Measurements from ENCODE around the gene STRN3. TPM values are rescaled to one million over a fixed set of nuclear protein-coding genes. Genes with fewer than 3 reads are reported as not detected.
"Not testable (repeated sequence)": the region's sequence is repeated elsewhere in the genome, so short reads cannot be mapped to it uniquely, and the experiment has no call there.

Gene STRN3
- polyA plus RNA-seq, 1 donor from 2014 or later = 4.9 TPM

- Mint-ChIP-seq H3K4me1 (peaks cover 4 to 10% (median 6%) of the 10 kb centered on the region in 3 donors), H3K4me3 (no peak overlapping the region)
Observed at GRCh38 chr14:31051023-31051422, 24.8 kb upstream of the STRN3 start.

GRCh38 chr14:31047503-31047902 lies 21.3 kb upstream of the STRN3 start:
- no peak overlapping the region for H3K27ac Mint-ChIP-seq
- H3K4me3 Mint-ChIP-seq = no peak overlapping the region
- peaks cover 0 to 1% (median 0%) of the 10 kb centered on the region in 3 donors for H3K9me3 Mint-ChIP-seq
- peaks cover 4 to 7% (median 4%) of the 10 kb centered on the region in 3 donors for H3K4me1 Mint-ChIP-seq
- H3K27me3 Mint-ChIP-seq = no peaks in the 10 kb centered on the region
- peaks cover 1% of the 10 kb centered on the region for H3K36me3 Mint-ChIP-seq

More at GRCh38 chr14:31051023-31051422, 24.8 kb upstream of the STRN3 start:
- Mint-ChIP-seq H3K27ac (peak overlapping the region in 1 of 3 donors; percentile 39), H3K36me3 (peaks cover 3% of the 10 kb centered on the region), H3K9me3 (peaks cover 0 to 1% (median 0%) of the 10 kb centered on the region in 3 donors), H3K27me3 (no peaks in the 10 kb centered on the region)

DNA sequence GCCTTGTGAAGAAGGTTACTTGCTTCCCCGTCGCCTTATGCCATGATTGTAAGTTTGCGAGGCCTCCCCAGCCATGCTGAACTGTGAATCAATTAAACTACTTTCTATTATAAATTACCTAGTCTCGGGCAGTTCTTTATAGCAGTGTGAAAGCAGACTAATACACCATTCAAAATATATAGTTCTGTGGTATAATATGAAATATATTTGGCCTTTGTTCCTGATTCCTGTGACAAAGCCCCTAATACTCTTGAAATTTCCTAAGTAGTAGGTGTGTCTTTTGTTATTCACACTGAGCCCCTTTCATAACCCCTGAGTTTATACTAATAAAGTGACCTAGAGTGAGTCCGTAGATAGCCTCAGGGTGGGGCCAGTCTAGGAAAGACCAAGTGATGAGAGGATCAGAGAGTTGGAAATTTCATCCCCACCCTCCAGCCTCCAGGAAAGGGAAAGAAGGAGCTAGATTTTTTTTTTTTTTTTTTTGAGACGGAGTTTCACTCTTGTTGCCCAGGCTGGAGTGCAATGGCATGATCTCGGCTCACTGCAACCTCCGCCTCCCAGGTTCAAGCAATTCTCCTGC lies 19.4 kb upstream of the STRN3 start:
- H3K27ac Mint-ChIP-seq = no peak overlapping the region
- peaks cover 3% of the 10 kb centered on the region for H3K36me3 Mint-ChIP-seq
- H3K27me3 Mint-ChIP-seq = no peaks in the 10 kb centered on the region
- peaks cover 0 to 1% (median 0%) of the 10 kb centered on the region in 3 donors for H3K9me3 Mint-ChIP-seq
- H3K4me1 Mint-ChIP-seq = peaks cover 4 to 7% (median 4%) of the 10 kb centered on the region in 3 donors
- peak overlapping the region in 1 of 4 donors; percentile 8 for H3K4me3 Mint-ChIP-seq

DNA sequence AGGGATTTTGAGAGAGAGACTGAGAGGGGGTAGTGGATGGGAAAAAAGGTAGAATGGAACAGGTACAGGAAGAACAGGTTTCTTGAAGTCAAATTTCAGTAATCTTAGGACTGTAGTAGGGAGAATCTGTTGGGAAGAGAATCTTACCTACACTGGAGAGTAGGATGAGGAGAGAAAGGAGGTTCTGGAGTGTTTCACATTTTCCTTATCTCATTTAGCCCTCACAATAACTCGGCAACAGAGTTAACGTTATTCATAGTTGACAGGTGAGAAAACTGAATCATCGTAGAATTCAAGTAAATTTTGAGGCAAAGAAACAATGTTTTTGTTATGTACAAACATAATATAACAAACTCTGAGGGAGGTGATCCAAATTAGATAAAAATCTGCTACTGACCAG lies 17.2 kb upstream of the STRN3 start:
- peak overlapping the region in 1 of 3 donors; percentile 2 for H3K27ac Mint-ChIP-seq
- peaks cover 4 to 7% (median 4%) of the 10 kb centered on the region in 3 donors for H3K4me1 Mint-ChIP-seq
- peaks cover 0 to 1% (median 0%) of the 10 kb centered on the region in 3 donors for H3K9me3 Mint-ChIP-seq
- peaks cover 3% of the 10 kb centered on the region for H3K36me3 Mint-ChIP-seq
- H3K27me3 Mint-ChIP-seq = no peaks in the 10 kb centered on the region
- no peak overlapping the region for H3K4me3 Mint-ChIP-seq

DNA sequence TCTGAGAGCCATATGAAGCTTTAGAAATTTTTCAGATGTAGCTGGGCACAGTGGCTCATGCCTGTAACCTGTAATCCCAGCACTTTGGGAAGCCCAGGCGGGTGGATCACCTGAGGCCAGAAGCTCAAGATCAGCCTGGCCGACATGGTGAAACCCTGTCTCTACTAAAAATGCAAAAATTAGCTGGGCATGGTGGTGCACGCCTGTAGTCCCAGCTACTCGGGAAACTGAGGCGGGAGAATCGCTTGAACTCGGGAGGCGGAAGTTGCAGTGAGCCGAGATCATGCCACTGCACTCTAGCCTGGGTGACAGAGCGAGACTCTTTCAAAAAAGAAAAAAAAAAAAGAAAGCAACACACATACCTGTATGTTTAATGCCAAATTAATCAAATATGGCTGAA lies 16.7 kb upstream of the STRN3 start:
- not testable (repeated sequence) for H3K9me3 Mint-ChIP-seq, H3K27me3 Mint-ChIP-seq, H3K4me3 Mint-ChIP-seq, H3K27ac Mint-ChIP-seq, H3K4me1 Mint-ChIP-seq, H3K36me3 Mint-ChIP-seq

DNA sequence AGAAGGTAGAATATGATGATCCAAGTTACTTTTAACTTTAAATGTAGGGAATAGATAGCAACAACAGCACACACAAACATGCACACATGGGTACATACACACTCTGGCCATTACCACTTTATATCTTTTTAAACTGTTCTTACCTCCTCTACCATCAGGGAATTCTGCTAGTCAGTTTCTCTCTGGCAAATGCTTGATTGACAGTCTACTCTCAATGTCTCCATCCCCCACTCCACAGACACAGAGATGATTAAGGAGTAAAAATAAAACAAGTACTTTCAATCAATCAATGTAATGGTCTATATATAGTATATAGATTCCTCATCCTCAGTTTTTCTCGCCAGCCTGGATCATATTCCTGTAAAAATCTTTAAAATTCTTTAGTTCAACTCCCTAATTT lies 16.1 kb upstream of the STRN3 start:
- no peak overlapping the region for H3K27ac Mint-ChIP-seq
- H3K4me1 Mint-ChIP-seq = peaks cover 4 to 7% (median 7%) of the 10 kb centered on the region in 3 donors
- H3K4me3 Mint-ChIP-seq = no peak overlapping the region
- H3K36me3 Mint-ChIP-seq = peaks cover 3% of the 10 kb centered on the region
- no peaks in the 10 kb centered on the region for H3K27me3 Mint-ChIP-seq
- peaks cover 0 to 1% (median 0%) of the 10 kb centered on the region in 3 donors for H3K9me3 Mint-ChIP-seq

DNA sequence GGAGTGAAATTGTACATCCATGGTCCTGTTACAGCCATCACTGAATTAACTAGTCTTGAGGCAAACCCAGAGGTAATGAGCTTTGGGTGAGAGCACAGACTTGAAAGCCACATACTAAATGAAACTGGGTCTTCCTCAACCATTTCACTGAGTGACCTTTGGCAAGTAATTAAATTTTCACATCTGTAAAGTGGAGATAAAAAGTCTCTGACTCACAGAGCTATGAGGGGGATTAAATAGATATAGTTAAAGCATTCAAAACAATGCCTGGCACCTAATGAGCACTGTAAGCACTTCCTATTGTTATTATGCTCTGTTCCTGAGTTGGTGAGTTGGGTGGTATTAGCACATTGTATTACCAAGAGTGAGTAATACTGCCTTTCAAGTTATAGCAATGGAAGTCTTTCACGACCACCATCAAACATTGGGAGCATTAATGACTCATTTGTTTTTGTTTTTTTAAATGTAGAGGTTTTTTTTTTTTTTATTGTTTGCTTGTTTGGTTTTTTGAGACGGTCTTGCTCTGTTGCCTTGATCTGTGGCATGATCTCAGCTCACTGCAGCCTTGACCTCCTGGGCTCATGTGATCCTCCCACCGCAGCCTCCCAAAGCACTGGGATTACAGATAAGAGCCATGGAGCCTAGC lies 12.5 kb upstream of the STRN3 start:
- H3K27me3 Mint-ChIP-seq = no peaks in the 10 kb centered on the region
- H3K9me3 Mint-ChIP-seq = no peaks in the 10 kb centered on the region
- H3K4me1 Mint-ChIP-seq = peaks cover 0 to 5% (median 2%) of the 10 kb centered on the region in 3 donors
- peaks cover 3% of the 10 kb centered on the region for H3K36me3 Mint-ChIP-seq
- H3K4me3 Mint-ChIP-seq = no peak overlapping the region
- no peak overlapping the region for H3K27ac Mint-ChIP-seq

DNA sequence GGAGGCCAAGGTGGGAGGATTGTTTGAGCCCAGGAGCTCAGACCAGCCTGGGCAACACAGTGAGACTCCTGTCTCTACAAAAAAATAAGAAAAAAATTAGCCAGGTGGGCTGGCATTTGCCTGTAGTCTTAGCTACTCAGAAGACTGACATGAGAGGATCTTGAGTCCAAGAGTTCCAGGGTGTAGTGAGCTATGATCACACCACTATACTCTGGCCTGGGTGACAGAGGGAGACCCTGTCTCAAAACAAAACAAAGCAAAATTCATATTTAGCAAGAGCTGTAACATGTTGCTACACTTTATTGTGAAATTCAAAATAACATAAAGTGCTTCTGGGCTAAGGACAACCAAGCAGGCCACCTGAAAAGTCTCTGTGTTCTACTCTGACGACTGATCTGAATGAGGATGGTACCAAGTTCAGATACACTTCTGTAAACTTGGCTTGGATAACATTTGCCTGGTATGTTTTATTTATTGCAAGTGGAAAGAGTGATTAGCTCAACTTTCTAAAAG lies 11.6 kb upstream of the STRN3 start:
- H3K27me3 Mint-ChIP-seq = no peaks in the 10 kb centered on the region
- H3K4me1 Mint-ChIP-seq = peaks cover 4 to 7% (median 7%) of the 10 kb centered on the region in 3 donors
- peaks cover 5% of the 10 kb centered on the region for H3K36me3 Mint-ChIP-seq
- no peaks in the 10 kb centered on the region for H3K9me3 Mint-ChIP-seq
- H3K27ac Mint-ChIP-seq = peak overlapping the region in 1 of 3 donors; percentile 43
- no peak overlapping the region for H3K4me3 Mint-ChIP-seq

GRCh38 chr14:31036552-31036951 lies 10.4 kb upstream of the STRN3 start:
- H3K4me1 Mint-ChIP-seq = peaks cover 12 to 15% (median 12%) of the 10 kb centered on the region in 3 donors
- no peak overlapping the region for H3K4me3 Mint-ChIP-seq
- peaks cover 8% of the 10 kb centered on the region for H3K36me3 Mint-ChIP-seq

GRCh38 chr14:31030469-31030868 lies 4.3 kb upstream of the STRN3 start:
- Mint-ChIP-seq H3K27ac (peak overlapping the region in 2 of 3 donors; percentile 25 to 60), H3K4me1 (peaks cover 26 to 28% (median 27%) of the 10 kb centered on the region in 3 donors), H3K9me3 (no peaks in the 10 kb centered on the region), H3K4me3 (peak overlapping the region in 1 of 4 donors; percentile 52), H3K36me3 (peaks cover 6% of the 10 kb centered on the region), H3K27me3 (no peaks in the 10 kb centered on the region)

More at GRCh38 chr14:31036552-31036951, 10.4 kb upstream of the STRN3 start:
- H3K27me3 Mint-ChIP-seq = no peaks in the 10 kb centered on the region
- no peaks in the 10 kb centered on the region for H3K9me3 Mint-ChIP-seq
- H3K27ac Mint-ChIP-seq = no peak overlapping the region

GRCh38 chr14:31029016-31029970 lies 3.1 kb upstream of the STRN3 start:
- Mint-ChIP-seq H3K9me3 (no peaks in the 10 kb centered on the region), H3K4me1 (peaks cover 33 to 36% (median 35%) of the 10 kb centered on the region in 3 donors), H3K36me3 (peaks cover 5% of the 10 kb centered on the region), H3K27ac (peak overlapping the region in 1 of 3 donors; percentile 5), H3K27me3 (no peaks in the 10 kb centered on the region), H3K4me3 (peak overlapping the region in 1 of 4 donors; percentile 52)

DNA sequence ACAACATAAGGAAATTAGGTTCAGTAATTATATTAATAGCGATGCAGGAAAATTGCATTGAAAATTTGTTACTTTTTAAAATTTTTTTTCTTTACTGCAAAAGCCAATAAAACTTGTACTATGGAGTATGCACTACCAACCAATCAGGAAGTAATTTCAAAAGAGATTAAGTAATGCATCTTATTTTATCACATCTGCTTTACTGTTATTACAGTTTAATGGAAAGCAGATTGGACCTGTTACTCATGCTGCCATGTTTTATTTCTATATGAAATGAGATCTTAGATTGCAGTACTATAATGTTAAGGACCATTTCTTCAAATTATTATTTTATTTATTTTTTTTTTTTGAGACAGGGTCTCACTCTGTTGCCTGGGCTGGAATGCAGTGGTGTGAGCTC lies 1.7 kb upstream of the STRN3 start:
- Mint-ChIP-seq H3K27me3 (no peaks in the 10 kb centered on the region), H3K4me3 (no peak overlapping the region), H3K36me3 (peaks cover 4% of the 10 kb centered on the region), H3K4me1 (peaks cover 38 to 48% (median 40%) of the 10 kb centered on the region in 3 donors), H3K9me3 (no peaks in the 10 kb centered on the region), H3K27ac (peak overlapping the region in 1 of 3 donors; percentile 11)

DNA sequence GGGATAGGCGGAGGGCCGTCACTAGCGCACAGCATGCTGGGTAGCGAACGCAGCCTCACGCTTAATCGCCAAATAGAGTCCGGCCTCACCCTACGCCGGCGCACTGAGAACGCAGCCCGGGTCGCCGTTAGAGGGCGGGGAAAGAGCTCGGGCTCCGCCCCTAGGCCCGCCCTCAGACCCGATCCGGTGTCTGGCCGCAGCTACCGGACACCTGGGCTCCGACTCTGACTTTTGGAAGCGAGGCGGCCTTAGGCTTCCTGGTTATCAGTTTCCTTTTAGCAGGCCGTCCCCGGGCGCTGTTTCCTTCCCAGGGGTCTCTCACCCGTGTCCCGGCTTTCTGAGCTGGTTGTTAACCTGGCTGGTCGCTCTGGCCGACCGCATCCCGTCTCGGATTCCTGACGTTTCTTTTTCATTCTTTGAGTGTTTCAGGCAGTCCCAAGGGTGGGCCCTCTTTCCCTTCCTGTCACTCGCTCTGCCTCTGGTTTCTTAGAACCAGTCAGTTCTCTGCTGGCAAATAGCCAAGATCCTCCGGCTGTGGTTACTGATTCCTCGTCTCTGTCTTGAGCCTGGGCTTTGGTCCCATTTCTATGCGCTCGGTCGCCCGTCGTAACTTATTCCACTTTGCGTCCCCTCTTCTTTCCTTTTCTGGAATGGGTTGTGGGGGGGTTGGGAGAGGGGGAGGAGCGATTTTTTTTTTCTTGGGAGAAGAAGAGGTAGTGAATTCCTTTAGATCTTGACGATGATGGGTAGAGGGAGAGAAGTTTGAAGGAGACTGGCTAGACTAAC lies 464 bp upstream of the STRN3 start:
- Mint-ChIP-seq H3K9me3 (no peaks in the 10 kb centered on the region), H3K27ac (peak overlapping the region; percentile 94 to 98 (median 96)), H3K4me1 (peaks cover 36 to 47% (median 37%) of the 10 kb centered on the region in 3 donors), H3K27me3 (no peaks in the 10 kb centered on the region), H3K36me3 (peaks cover under 1% of the 10 kb centered on the region), H3K4me3 (peak overlapping the region; percentile 97 to 99 (median 98))

All from IgD-negative memory B cell (primary cell).